GM21423 (cell line): ENCODE data around the gene PFKL.
"Not testable (repeated sequence)": the region's sequence is repeated elsewhere in the genome, so short reads cannot be mapped to it uniquely, and the experiment has no call there.

Source experiments
- ATAC-seq: cut with Tn5 transposase; IDR thresholded peaks from one replicate; pipeline ENCODE4 v1.9.1; 2021; ENCODE audit warnings: mild to moderate bottlenecking, moderate library complexity; ENCODE audit not compliant: unreplicated experiment

Gene PFKL

DNA sequence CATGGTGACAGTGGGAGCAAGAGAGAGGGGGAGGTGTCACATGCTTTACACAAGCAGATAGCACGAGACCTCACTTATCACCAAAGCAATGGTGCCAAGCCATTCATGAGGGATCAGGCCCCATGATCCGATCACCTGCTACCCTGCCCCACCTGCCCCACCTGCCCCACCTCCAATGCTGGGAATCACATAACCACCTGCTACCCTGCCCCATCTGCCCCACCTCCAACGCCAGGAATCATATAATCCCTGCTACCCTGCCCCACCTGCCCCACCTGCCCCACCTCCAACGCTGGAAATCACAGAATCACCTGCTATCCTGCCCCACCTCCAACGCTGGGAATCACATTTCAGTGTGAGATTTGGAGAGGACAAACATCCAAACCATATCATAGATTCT, 24.8 kb upstream of the PFKL start:
- no peak for ATAC-seq

DNA sequence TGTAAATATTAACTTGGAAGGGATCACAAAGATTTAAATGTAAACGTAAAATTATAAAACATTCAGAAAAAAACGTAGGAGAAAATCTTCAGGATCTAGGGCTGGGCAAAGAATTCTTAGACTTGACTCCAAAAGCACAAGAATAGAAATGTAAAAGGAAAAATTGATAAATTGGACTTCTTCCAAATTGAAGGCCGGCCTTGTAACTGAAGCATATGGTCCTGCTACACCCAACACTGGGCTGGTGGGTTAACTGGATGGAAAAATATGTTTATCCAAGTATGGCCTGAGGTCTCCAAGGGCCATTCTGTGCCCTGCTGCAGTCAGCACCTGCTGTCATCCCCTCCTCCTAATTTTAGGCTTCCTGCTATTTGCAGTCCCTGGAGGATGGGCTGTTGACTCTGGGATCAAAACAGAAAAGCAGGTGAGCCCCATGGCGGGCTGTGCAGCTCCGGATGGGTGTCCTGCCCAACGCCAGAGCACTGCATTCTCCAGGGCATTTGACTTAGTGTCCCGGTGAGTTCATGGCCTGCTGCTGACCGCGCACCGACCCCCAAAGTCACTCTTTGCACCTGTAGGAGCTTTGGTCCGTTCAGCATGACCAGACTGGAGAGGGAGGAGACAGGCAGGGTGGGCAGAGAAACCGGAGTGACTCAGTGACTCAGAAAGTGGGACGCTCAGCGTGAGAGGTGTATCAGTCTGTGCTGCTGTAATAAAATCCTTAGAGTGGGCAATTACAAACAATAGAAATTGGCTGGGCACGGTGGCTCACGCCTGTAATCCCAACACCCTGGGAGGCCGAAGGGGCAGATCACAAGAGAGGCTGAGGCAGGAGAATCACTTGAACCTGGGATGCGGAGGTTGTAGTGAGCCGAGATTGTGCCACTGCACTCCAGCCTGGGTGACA, 20.2 kb upstream of the PFKL start:
- ATAC-seq = no peak

DNA sequence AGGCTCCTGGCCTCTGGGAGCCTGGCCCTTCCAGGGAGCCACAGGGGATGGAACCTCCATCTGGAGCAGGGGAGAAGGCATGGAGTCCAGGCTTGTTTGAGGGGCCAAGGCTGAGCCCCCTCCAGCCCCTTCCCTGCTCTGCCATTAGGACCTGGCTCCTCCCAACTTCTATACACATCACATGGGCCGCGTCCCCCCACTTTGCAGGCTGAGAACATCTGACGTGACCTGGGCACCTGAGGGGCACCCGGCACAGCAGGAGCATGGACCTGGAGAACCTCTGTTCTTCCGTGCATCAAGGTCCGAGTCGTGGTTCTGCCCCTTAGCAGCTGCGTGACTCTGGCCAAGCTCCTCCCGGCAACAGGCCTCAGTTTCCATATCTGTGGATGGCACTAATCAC, 18.1 kb upstream of the PFKL start:
- ATAC-seq = no peak

DNA sequence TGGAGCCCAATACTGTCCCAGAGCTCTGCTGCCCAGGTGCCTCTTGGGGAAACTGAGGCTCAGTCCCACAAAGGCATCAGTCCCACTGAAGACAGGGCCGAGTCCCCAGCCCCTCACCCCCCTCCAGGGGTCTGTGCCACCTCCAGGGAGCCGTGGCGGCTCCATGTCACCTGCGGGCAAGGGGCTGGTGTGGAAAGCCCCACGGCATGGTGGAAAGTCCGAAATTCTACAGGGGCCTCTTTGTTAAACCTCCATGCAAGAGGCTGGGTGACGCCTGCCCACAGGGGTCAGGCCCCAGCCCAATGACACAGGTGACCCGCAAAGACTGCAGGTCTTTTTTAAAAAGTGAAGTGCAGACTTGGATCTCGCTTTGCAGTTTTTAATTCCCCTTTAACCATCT, 17.5 kb upstream of the PFKL start:
- no peak for ATAC-seq

DNA sequence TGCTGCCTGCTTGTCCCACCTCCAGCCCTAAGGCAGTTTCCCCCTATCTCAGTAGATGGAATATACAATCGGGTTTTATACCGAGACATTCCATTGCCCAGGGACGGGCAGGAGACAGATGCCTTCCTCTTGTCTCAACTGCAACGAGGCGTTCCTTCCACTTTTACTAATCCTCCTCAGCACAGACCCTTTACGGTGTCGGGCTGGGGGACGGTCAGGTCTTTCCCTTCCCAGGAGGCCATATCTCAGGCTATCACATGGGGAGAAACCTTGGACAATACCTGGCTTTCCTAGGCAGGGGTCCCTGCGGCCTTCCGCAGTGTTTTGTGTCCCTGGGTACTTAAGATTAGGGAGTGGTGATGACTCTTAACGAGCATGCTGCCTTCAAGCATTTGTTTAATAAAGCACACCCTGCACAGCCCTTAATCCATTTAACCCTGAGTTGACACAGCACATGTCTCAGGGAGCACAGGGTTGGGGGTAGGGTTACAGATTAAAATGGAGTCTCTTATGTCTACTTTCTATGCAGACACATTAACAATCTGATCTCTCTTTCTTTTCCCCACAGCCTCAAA, 16.6 kb upstream of the PFKL start:
- not testable (repeated sequence) for ATAC-seq

DNA sequence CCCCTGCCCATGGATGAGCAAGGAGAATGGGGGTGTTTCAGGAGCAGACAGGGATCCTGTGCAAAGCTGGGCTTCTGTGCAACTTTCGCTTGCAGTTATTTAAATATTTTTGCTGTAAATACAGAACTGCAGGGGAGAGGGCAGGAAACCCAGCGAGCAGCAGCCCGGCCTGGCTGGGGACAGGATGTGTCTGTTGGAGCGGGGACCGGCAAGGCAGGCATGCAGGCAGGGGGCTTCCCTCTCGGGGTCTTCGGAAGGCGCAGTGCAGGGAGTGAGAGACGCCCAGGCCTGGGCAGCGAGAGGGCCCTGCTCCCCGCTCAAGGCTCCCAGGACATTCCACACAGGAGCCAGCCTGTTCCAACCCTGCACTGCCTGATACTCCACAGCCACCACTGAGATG, 15.9 kb upstream of the PFKL start:
- no peak for ATAC-seq

DNA sequence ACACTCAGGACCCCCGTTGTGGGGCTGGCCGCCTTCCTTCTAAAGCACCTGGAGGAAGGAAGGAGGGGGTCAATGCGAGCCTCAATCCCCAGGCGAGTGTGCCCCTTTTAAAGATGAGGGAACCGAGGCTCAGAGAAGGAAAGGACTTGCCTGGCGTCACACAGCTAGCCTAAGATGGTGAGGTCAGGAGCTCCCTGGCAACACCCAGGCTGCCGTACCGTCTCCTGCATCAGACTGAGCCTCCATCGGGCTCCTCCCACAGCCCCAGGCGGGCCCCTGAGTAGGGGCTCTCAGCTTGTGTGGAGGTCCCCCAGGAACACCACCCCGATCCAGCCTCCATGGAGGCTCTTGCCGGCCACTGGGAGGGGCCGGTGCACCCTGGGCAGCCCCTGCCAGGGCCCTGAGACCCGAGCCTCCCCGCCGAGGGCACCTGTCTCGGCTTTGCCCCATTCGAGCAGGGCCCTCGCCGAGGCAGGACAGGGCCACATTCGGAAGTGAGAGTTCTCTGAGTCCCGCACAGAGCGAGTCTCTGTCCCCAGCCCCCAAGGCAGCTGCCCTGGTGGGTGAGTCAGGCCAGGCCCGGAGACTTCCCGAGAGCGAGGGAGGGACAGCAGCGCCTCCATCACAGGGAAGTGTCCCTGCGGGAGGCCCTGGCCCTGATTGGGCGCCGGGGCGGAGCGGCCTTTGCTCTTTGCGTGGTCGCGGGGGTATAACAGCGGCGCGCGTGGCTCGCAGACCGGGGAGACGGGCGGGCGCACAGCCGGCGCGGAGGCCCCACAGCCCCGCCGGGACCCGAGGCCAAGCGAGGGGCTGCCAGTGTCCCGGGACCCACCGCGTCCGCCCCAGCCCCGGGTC, 14.5 kb upstream of the PFKL start, which contains the start of gene AIRE:
Gene AIRE (plus strand): TSS at position 739 of the 855 bp plus-strand sequence. CDS start 131 bp downstream, outside the sequence.
- no peak for ATAC-seq

DNA sequence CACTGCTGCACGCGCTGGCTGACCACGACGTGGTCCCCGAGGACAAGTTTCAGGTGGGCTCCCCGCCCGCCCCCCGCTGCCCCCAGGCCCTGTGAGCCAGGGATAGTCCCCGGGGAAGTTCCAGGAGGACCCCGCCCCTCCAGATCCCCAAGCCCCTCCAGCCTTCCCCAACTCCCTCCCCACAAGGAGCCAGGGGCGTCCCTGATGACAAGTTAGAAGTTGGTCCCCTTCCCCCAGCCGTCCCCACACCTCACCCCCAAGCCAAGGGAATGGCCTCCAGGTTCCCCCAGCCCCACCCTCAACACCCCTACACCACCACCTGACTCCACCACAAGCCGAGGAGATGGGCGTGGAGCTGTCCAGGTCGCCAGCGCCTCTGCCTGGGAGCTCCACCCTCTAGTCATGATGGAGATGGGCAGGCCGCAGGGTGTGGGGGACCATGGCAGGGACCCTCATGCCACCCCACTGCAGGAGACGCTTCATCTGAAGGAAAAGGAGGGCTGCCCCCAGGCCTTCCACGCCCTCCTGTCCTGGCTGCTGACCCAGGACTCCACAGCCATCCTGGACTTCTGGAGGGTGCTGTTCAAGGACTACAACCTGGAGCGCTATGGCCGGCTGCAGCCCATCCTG, 13.7 kb upstream of the PFKL start:
- no peak for ATAC-seq

DNA sequence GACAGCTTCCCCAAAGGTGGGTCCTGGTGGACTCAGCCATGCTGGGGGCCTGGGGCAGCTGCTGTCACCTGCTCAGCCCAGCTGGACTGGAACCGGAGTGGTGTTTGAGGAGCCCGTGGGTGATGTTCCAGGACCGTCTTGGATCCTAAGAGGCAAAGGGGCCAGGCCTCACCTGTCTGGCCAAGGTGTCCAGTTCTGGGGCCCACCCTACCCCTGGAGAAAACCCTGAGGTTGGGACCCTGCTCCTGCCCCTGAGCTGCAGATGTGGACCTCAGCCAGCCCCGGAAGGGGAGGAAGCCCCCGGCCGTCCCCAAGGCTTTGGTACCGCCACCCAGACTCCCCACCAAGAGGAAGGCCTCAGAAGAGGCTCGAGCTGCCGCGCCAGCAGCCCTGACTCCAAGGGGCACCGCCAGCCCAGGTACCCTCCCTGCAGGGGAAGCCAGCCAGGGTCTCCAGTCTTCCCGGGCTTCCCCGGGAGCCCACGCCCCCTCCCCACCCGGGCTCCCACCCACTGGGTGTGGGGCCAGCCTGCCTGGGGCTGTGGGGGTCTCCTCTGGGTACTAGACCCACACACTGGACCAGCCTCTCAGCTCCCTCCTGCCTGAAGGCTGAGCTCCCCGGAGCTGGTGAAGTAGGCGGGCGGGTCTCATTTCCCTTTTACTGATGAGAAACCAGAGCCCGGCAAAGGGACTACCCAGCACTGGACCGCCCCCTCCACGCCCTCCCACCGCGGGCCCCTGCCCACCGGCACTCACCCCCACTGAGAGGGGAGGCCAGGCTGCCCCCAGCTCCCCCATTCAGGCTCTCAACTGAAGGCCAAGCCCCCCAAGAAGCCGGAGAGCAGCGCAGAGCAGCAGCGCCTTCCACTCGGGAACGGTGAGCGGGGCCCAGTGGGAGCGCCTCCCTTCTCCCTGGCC, 12.9 kb upstream of the PFKL start:
- no peak for ATAC-seq

DNA sequence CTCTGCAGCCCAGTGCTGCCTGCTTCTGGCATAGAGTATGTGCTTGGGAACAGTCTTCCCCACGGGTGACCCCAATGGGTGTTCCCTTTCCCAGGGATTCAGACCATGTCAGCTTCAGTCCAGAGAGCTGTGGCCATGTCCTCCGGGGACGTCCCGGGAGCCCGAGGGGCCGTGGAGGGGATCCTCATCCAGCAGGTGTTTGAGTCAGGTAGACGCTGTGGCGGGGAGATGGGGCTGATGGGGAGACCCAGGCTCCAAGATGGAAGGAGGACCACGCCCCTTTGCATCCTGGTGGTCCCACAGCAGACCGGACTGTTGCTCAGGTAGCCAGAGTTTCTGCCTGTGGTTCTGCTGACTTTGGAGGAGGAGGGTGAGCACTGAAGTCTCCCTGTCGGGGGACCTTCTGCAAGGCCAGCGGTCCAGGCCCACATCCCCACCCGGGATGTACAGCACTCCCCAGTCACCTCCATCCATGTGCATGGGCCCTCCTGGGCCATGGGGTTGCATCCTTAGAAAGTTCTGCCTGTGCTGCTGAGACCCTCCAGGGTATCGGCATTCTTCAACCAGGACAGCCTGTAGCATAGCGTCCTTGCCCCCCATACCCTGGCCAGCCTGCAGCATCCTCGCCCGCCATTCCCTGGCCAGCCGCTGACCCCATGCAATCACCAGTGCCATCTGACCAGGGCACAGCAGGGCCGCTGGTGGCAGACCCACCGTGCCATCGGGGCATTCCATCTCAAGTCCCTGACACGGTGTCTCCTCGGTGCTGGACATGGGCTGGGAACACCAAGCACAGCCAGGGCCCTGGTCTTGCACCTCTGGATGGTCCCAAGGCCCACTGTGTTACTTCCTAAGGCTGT, 11.4 kb upstream of the PFKL start:
- no peak for ATAC-seq

DNA sequence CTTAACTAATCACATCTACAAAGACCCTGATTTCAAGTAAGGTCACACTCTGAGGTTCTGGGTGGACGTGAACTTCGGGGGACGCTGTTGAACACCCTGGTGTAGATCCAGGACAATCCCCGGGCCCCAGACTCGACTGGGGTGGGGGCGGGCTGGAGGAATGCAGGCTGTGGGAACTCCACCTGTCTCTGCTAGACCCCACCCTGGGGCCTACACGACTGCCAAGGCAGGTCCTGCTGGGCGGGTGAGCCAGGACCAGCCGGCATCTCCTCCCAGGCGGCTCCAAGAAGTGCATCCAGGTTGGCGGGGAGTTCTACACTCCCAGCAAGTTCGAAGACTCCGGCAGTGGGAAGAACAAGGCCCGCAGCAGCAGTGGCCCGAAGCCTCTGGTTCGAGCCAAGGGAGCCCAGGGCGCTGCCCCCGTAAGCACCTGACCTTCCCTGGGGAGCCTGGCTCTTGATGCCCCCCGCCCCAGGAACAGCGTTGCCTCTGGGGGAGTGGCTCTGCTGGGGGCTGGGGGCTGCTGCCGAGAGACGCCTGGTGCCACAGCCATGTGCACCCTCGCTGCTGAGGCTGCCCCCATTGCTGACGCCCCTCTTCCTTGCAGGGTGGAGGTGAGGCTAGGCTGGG, 10.4 kb upstream of the PFKL start:
- ATAC-seq = no peak

DNA sequence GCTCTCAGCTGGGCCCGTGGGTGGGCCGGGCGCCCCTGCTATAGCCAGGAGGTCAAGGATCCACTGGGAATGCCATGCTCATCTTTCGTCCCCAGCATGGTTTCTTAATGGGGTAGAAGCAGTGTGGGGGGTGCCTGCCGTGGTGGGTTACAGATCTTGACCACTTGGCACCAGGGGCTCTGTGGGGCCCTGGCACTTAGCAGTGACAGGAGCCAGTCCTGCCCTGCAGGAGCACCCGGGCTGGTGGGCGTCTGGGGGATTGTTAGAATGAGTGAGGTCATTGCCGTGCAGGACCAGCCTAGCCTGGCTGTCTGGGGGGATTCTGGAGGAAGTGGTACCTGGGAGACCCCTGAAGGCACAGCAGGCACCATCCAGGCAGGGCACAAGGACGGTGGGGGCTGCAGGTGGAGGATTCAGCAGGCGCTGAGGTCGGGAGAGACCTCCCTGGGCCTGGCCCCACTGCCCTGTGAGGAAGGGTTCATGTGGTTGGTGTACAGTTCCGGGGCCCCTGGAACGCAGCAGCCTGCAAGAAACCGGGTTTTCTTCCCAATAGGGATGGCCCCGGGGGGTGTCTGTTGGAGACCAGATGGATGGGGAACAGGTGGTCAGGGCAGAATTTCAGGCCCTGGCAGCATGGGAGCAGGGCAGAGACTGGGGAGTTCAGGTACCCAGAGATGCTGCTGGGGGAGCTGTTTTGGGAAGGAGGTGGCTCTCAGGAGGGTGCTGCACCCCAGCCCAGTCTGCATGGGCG, 9.4 kb upstream of the PFKL start:
- ATAC-seq = no peak

DNA sequence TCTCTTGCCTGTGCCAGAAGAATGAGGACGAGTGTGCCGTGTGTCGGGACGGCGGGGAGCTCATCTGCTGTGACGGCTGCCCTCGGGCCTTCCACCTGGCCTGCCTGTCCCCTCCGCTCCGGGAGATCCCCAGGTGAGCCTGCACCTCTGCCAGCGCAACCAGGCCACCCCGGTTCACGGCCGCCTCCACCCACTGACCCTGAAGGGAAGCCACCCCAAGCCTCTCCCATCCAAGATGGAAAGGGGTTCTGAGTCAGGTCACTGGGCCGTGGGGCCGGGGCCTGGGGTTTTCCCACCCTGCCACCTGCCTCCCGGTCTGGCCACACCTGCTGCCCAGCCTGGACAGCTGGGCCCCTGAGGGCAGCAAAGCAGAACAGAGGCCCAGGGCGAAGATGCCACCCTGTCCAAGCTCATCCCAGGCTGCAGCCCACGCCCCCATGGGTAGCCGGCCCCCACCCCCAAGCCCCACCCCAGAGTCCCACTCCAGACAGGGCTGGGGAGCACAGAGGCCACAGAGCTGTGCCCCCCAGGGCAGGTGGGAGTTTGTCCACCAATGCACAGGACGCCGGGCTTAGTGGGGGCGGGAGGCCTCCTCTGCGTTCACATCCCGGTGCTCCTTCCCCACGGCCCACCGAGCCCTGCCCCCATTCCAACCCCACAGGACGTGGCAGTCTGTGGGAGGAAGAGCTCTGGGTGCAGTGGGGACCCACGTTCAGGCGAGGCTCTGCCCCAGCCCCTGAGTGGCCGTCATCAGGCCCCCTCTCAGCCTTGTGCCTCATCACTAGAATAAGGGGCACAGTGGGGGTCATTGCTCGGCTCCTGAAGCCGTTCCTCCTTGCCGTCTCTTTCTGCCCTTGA, 8.5 kb upstream of the PFKL start:
- ATAC-seq = no peak

DNA sequence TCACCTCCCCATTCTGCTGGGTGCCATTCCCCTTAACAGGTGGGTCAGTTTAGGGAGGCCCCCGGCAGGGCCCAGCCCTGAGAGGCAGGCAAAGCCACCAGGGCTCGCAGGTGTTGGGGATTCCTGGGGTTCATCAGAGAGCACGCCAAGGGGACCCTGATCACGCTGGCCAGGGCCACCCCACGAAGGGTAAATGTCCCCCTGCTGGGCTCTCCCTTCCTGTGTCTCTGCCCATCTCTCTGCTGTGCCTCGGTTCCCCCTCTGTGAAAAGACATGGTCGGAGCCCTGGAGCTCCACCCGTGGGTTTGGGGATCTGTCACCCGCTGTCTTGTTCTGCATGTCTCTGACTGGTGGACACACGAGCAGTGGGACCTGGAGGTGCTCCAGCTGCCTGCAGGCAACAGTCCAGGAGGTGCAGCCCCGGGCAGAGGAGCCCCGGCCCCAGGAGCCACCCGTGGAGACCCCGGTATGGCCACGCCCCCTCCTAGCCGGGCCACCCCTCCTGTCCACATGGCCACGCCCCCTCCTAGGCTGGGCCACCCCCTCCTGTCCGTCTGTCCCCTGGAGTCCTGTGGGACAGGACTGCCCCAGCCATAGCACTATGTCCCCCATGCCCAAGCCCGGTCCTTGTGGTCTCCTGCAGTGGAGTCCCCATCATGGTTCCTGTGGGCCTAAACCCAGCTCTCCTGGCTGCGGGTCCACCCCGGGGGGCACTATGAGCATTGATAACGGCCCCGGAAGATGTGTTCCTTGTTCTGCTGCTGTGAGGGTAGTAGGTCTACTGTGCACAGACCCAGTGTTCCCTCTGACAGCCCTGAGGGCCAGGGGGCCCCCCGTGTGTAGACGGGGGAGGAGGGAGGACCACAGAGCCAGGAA, 7.7 kb upstream of the PFKL start:
- no peak for ATAC-seq

DNA sequence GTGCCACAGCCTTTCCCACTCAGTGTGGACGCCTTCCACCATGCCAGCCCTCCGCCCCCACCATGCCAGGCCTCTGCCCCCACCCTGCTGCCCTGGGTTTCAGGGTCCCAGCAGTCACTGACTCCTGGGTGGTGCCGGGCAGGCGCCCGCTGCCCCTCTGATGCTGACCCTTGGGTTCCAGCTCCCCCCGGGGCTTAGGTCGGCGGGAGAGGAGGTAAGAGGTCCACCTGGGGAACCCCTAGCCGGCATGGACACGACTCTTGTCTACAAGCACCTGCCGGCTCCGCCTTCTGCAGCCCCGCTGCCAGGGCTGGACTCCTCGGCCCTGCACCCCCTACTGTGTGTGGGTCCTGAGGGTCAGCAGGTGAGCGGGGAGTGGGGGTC, 7.0 kb upstream of the PFKL start:
- no peak for ATAC-seq
